GM19468 (cell line): ENCODE results near the gene PSD4.

Experiments used
- ATAC-seq: cut with Tn5 transposase; IDR thresholded peaks from one replicate; pipeline ENCODE4 v1.9.1; 2021; ENCODE audit warnings: mild to moderate bottlenecking, moderate library complexity, moderate number of reproducible peaks; ENCODE audit not compliant: unreplicated experiment; ENCODE audit errors: extremely low read depth

The PSD4 gene

DNA sequence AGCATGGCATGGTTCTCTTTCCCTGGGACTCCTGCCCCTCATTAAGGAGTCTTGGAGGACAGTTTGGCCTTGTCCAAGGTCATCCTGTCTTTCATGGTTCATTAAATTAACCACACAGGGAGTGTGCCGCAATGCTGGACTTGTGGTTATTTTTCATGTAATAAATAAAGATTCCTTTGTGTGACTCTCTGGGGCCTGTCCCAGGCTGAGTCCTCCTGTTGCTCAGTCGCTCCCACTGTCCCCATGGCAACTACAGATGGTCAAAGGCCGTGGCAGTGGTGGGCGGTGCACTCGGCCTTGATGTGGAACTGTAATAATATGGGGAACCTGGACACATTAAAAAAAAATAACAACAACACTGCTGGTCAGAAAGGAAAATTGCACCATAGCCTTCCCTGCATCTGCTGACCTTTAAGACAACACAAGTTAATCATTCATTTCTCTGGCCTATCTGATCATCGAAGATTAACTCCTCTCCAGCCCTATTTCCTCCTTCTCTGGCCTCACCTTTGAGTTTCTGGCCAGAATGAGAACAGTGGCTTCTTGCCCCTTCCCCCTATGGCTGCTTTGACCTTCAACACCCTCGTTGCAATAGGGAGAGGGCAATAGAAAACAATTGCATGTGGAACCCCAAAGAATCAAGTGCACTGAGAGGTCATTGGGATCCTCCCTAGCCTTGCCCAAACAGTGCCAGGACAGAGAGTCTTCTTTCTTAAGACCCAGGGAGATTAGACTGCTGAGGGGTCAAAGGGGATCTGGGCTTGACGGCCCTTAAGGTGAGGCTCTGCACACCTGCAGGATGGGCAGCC lies 44.7 kb downstream of the PSD4 start:
- ATAC-seq, result no peak

DNA sequence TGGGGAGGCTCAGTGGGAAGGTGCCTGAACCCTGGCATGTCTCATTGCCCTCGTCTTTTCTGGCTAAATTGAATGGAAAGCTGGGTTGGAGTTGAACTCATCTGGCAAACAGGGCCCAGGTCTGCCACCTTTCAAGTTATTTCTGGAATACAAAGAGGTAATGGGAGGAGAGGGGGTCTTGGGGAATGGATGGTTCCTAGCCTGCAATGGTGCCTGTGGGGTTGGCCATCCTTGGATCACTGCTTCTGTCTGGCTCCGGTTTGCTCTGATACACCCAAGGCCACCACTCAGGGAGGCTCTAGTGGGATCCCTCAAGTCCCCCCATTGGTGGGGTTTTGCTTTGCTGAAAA lies 45.3 kb downstream of the PSD4 start:
- ATAC-seq, result no peak

DNA sequence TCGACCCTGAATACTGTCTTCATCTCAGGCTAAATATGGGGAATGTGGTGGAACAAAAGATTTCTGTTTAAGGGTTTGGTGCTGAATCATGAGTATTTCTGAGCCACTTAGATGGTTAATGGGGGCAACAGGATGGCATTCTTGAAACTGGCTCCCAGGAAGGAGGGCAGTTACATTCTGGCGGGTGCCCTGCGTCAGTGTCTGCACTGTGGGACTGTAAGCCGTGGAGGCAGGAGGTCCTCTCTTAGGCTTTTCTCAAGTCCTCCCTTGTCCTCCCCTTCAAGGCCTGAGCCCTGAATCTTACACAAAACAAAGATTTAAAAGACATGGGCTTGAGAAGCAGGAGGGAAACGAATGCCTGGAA lies 45.7 kb downstream of the PSD4 start:
- no peak for ATAC-seq

DNA sequence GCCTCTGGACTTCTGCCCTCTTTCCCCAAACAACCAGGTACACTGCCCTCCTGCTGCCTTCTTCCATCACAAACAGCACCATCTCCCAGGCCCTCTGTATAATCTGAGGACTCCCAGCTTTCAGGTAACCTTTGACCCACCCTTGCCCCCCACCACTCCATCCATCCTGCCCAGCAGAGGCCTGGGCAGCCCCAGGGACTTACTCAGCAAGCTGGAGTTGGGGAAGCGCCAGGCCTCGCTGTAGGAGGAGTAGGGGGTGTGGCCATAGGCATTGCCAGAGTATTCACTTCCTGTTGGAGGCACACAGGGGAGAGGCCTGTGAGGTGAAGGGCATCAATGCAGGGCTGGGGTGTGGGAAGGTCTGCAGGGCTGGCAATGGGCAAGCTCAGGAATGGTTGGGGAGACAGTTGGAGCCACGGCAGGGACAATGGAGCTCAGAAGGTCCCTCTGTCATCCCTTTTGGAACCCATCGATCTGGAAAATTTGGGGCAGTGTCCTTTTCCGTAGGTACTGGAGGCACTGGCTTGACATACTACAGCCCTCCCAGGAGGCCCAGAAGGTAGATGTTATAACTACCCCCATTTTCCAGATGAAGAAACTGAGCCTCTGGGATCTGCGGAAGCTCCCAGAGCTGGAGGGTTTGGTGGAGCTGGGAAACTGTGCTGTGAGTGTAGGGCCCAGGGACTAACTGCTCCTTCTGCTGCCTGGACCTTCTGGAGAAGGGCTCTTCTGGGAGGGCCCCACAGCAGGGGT lies 46.3 kb downstream of the PSD4 start:
- no peak for ATAC-seq

DNA sequence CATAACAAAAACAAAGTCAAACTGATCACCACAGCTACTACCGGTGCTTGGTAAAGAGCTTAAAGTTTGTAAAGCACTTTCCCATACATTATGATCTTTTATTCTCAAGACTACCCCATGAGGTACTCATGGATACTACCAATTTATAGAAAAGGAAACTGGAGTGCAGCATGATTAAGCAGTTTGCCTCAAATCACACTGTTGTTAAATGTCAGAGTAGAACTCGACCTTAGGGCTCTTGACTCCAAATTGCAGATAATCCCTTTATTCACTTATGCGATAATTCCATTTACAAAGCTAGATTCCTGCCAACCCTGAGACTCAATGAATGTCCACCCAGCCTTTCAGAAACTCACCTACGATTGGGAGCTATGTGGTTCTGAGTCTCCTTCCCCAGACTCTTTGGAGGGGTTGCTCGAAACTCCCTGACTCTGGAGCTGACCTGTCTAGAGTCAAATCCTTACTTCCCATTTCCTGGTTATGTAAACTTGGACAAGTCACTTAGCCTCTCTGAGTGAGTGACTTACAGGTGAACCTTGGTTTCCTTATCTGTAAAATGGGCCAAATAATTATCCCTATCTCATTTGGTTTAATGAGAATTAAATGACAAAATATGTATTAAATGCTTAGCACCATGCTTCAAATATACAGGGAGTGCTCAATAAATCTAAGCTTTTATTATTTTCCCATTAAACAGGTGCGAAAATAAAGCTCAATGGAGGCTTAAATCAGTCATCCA lies 47.4 kb downstream of the PSD4 start:
- no peak for ATAC-seq

DNA sequence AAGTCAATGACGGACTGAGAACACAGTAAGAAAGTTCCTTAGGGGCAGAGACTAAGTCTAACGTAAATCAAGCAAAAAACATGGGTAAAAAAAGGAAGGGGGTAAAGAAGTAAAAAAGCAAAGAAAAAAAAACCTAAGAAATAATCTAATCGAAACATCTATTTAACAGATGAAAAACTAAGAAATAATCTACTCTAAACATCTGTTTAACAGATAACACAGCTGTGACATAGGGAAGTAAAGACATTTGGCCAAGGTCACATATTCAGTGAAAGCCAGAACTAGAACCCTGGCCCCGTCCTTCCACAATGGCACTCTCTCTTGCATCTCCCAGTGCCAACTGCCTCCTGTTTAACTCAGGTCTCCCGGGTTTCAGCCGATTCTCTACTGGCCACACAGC lies 48.1 kb downstream of the PSD4 start:
- no peak for ATAC-seq

DNA sequence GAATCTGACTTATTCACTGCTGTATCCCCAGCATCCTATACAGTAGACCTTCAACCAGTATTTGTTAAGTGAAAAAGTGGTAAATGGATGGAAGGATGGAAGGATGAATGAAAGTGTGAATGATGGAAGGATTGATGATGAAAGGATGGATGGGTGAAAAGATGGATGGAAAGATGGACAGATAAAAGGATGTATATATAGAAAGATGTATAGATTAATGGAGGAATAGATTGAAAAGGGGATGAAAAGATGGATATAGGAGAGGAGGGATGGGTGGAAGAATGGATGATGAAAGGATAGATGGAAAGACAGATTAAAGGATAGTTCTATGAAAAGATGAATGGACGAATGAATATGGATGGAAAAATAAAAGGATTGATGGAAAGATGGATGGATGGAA lies 50.0 kb downstream of the PSD4 start:
- no peak for ATAC-seq

DNA sequence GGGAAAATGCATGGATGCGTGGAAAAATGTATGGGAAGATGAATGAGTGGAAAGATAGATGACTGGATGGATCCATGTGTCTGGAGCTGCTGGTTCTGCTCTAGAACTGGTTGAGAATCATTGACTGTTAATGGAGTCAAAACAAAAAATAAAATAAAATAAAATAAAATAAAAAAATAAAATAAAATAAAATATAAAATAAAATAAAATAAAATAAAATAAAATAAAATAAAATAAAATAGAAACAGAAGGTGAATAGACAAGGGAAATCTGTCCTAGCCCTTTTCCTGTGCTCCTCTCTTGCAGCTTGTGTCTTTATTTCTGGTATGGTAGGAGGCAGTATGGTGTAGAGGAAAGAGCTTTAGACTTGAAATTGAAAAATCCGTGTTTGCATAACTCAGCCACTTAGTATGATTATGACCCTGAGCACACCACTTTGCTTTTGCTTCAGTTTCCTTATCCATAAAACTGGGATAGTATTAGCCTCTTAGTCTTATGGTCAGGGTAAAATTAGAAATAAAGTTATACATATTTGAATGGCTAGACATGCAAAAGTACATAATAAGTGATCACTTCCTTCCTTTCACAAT lies 51.0 kb downstream of the PSD4 start:
- no peak for ATAC-seq

DNA sequence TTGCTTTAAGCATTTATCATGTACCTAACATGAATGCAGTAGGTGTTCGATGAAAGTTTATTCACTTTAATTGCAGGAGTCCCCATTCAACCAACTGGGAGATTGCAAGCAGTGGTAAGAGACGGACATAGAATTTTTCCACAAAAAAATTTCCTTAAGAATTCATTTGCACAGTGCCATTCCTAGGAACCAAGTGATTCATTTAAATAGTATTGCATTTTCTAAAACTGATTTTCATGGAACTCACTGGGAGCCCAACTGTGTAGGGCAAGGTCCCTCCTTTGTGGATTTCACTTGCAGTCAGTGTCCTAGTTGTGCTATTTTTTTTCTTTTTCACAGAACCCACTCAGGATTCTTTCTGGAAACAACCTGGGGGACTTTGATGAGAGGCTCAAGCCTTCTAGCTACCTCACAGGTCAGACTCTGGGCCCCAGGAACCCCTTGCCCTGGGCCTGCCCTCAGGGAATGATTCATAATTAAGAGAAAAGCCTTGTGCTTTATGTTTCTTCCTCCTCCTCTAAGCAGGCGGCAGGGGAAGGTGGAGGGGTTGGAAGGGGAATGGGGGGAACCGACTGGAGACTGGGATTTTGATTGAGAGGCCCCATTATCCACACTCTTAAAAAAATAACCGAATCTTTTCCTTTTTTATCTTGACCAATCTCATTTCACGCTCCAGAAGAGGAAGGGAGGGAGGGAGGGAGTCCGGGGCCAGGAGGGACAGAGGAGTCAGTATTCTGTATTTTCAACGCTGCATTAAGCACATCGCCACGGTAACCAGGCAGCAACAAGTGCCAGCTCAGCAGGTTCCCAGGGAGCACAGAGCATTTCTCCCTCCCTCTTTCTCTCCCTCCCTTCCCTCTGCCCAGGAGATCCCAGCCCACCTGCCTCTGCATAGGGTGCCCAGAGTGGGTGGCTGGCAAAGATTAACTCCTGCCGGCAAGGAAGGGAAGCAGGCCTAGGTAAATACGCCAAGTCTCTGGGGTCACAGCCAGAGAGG lies 51.8 kb downstream of the PSD4 start:
- no peak for ATAC-seq

DNA sequence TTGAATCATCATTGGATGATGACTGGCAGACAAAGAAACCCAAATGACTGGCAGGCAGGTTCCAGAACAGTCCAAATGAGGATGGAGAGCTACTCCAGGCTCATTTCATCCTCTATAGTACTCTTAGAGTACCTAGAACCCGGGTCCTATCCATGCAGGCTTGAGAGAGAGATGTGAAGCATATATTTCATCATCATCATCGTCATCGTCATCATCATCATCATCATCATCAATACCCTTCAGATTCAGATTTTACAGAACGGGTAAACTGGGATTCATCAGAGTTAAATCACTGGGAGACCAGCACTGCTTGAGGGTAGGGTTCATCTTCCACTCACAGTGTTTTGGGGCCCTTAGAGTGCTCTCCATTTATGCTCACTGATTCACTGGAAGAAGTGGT lies 52.7 kb downstream of the PSD4 start:
- no peak for ATAC-seq

DNA sequence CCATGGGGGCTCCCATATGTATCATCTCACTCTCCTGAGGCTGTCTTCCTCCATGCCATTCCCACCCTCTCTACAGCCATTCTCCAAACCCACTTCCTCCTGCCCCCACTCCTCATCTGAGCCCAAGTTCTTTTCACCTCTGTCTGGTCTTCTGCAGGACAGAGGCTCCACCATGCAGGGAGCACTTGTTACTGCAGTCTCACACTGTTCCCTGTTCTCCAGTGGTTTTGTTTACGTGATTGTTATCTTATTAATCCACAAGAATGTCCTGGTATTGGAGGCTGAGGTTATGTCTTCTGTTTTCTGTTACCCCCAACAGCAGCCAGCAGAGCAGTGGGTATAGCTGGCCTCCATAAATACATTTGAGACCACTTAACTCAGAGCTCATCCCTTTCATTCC lies 53.5 kb downstream of the PSD4 start:
- ATAC-seq, result no peak

DNA sequence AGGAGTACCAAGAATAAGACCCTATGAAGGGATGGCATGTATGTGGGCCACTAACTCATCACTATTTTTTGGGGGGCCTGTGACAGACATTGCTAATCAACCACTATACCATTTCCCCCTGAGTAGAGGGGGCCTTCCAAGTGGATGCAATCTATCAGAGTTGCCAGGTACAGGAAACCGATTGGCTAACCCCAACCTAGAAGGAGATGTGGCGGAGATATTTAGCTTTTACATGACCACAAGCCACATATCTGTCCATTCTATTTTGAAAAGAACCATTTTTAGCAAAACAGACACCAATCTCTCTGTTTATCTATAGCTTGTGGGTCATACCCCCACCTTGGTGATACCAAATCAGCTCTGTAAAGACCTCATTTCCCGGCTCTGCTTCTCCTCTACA lies 53.9 kb downstream of the PSD4 start:
- no peak for ATAC-seq

DNA sequence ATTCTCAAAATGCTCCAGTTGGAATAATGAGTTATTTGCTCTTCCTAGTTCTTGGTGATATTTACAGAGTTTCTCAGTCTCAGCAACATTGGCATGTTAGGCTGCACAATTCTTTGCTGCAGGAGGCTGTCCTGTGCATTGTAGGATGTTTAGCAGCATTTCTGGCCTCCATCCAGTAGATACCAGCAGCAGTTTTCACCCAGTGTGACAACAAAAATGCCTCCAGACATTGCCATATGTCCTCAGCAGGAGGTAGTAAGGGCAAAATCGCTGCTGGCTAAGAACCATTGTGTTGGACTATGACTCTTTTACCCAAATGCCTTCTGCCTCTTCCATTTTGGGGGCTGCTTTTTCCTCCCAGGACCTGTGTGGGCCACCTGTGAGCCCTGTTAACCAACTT lies 54.6 kb downstream of the PSD4 start:
- no peak for ATAC-seq

DNA sequence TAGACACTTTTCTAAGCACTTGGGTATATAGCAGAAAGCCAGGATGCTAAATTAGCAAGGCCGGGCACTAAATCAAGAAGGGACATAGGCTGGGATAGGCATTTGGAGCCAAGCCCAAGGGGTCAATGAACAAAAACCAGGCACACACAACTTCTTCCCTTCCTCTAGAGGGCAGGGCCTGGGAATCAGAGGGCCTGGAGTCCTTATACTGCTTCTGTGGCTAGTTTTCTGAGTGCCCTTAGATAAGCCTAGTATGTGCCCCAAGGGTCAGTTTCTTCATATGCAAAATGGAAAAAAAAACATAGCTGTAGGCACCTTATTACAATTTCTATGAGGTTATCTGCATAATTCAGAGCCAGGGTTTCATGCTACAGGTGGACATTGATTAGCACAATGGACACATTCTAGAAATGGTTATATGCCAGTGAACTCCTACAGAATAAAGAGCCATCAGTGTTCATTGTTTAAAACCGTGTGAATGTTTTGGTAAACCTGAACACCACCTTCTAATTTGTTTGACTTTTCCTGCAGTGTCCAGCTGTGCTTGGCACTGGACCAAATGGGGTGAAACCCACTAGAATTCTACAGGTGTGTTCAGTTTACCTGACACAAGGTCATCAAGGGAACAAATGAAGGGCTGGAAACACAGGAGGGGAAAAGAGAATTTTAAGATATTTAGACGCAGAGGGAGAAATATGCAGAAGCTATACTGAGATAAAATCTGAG lies 55.4 kb downstream of the PSD4 start:
- no peak for ATAC-seq

DNA sequence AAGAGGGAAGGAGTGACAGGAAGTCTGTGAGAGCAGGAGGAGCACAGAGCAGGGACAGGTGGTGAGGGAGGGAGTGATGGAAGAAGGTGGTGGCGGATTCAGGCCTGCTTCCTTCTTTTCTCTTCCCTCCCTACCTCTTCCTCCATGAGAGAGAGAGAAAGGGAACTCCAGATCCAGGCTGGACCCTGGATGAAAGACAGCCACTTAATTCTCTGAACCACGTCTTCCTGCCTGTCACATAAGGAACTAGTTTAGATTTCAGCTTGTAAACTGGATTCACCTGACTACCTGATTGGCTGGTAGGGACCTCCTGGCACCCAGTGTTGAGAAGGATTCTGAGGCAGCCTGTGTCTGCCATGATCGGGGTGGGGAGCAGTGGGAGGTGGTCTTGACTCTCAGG lies 56.0 kb downstream of the PSD4 start:
- ATAC-seq, result no peak

DNA sequence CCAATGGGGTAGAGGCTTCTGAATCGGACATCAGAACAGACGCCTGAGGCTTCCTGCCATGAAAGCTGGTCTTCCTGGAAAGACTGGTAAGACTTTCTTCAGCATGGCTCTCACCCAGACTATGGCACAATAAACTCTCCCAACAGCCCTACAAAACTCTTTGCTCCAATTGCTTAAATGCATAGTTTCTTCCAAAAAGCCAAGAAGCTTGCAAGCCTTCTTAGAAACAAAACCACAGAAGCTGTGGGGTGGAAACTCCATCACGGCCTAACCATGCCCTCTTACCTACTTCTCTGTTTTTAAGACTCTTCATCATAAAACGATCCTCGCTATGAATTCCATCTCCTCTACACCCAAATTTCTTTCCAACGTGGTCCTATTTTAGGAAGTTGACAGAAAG lies 56.8 kb downstream of the PSD4 start:
- ATAC-seq, result no peak

DNA sequence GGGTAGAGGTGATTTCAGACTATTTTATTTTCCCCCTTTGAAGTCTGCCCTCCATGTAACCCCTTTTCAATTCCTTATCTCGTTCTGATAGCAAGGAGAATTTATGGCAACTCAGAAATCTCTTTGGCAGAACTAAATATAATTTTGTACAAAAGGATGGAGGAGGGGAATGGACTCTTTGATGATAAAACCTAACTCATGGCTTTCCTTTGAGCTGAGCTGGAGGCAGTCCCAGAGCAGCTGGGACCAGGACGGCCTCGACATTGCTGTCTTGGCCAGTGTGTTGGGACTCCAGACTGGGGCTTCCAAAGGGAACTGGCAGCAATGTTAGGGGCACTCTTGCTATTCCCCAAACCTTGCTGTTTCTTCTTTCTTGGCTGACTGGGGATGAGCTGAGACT lies 57.3 kb downstream of the PSD4 start:
- ATAC-seq, result no peak

DNA sequence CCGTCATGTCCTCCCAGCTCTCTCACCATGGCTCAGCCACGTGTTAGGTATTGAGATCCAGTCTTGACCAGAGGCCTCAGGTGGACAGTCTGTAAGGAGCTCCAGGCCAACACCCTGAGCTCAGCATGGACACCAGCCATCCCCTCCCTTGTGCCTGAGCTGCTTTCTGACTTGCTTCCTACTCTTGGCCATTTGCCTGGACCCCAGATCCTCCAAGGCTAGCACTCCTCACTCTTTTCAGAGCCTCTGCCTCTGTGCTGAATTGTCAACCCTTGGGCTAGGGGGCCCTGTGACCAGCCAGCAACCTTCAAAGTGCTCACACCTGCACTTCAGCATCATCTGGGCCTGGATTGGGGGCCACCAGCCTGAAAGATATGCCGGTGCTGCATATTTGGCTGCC lies 58.4 kb downstream of the PSD4 start:
- no peak for ATAC-seq

DNA sequence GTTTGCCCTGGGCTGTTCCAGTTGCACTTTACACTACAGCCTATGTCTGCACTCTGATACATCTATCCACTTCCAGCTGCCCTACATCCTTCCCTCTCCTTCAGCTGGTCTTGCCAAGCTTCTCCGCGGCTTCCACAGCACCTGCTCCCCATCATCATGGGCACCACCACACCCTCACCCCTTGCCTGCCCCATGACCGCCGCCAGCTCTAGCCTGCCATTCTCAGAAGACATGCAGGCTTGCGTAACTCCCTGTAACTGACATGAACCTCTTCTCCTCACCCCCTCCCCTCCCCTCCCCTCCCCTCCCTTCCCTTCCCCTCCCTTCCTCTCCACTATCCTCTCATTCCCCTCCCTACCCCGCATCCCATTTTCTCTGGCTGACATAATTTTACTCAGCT lies 59.0 kb downstream of the PSD4 start:
- ATAC-seq, result no peak
